MCF 10A (cell line): ENCODE results near the gene RPH3AL. TPM values are rescaled to one million over a fixed set of nuclear protein-coding genes. Genes with fewer than 3 reads are reported as not detected.

Experiments used
- BruUV-seq: library from RNA; stranded (reverse); fragments of 400-500 nt; replicated peaks from 2 replicates; lab custom pipeline; 2021; lab: Mats Ljungman, UMichigan
- CTCF ChIA-PET: fragments of 300-600 bp; sonication (Branson Sonifier 250); formaldehyde crosslinking; extraction: SDS; loops from one replicate; lab custom pipeline; 2021; ENCODE audit warnings: antibody characterized with exemption, inconsistent platforms; lab: Yijun Ruan, JAX
- POLR2A ChIA-PET: fragments of 300-600, 350-650 bp; sonication (Branson Sonifier 250); formaldehyde crosslinking; extraction: SDS; loops from one replicate; lab custom pipeline; 2020; ENCODE audit warnings: antibody characterized with exemption, inconsistent platforms; lab: Yijun Ruan, JAX
- DNase-seq: peaks from one replicate; pipeline ENCODE4 v3.0.0-alpha.2; 2018; ENCODE audit not compliant: unreplicated experiment
- H3K27ac Mint-ChIP-seq: one replicate; pipeline ENCODE4 v1.8.0; 2022; ENCODE audit warnings: mild to moderate bottlenecking, low read depth, mixed read lengths; ENCODE audit not compliant: unreplicated experiment
- H3K27me3 Mint-ChIP-seq: one replicate; pipeline ENCODE4 v1.8.0; 2022; ENCODE audit warnings: mixed read lengths; ENCODE audit not compliant: insufficient read depth, unreplicated experiment
- H3K36me3 Mint-ChIP-seq: one replicate; pipeline ENCODE4 v1.8.0; 2022; ENCODE audit warnings: mild to moderate bottlenecking, moderate library complexity, mixed read lengths; ENCODE audit not compliant: insufficient read depth, unreplicated experiment
- H3K4me1 Mint-ChIP-seq: one replicate; pipeline ENCODE4 v1.8.0; 2022; ENCODE audit warnings: mixed read lengths; ENCODE audit not compliant: insufficient read depth, unreplicated experiment
- H3K4me3 Mint-ChIP-seq: one replicate; pipeline ENCODE4 v1.8.0; 2022; ENCODE audit warnings: mild to moderate bottlenecking, moderate library complexity, mixed read lengths; ENCODE audit not compliant: unreplicated experiment
- H3K9me3 Mint-ChIP-seq: one replicate; pipeline ENCODE4 v1.8.0; 2022; ENCODE audit warnings: mixed read lengths; ENCODE audit not compliant: unreplicated experiment
- CTCF ChIP-seq: fragments of 200-600 bp; IDR thresholded peaks from one replicate; pipeline ENCODE4 v1.8.0; 2022; ENCODE audit warnings: antibody characterized with exemption, mild to moderate bottlenecking; ENCODE audit not compliant: unreplicated experiment
- intact Hi-C: fragments of 100-400 bp; cut with micrococcal nuclease; formaldehyde crosslinking; loops from 2 replicates; pipeline ENCODE4 v1.14.1; 2022
- total RNA-seq: library from RNA; stranded (reverse); gene quantifications from 2 replicates; pipeline ENCODE4 v1.2.3, GENCODE V29; 2022

RPH3AL gene
- total RNA-seq, 1 experiment from 2014 or later: 0.89 TPM

DNA sequence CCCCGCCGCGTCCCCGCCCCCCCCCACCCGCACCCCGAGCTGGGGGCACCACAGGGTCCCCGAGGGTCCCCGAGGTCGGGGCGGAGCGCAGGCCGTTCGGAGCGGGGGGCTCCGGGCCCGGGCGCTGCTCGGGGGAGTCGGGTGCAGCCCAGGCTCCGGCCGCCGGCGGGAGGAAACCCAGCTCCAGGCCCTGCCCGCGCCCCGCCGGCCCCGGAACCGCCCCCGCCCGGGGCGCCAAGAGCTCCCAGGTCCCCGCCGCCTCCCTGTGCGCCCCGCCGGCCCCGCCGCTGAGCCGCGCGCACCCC, 33.2 kb upstream of the RPH3AL start:
- DNase-seq: no peak
- no TSS peak for BruUV-seq
- intact Hi-C loops: loop anchor here (2.0 kb wide), 1 partner anchor 243 kb away; no protein-coding TSS in a partner anchor
- no peak overlapping the region for H3K27ac Mint-ChIP-seq
- H3K4me3 Mint-ChIP-seq: peak overlapping the region; percentile 64
- ChIA-PET CTCF (interaction anchor here (0.6 to 2.0 kb wide), 7 partner anchors 9 to 241 kb away, joined by 3 to 15 read pairs (median 5); no protein-coding TSS in a partner anchor), POLR2A (no interaction called here)
- no peaks in the 10 kb centered on the region for H3K9me3 Mint-ChIP-seq
- peaks cover 6% of the 10 kb centered on the region for H3K36me3 Mint-ChIP-seq
- peaks cover 12% of the 10 kb centered on the region for H3K27me3 Mint-ChIP-seq
- no peaks in the 10 kb centered on the region for H3K4me1 Mint-ChIP-seq
- no peak for TF ChIP-seq CTCF

- no peaks in the 10 kb centered on the region for H3K4me1 Mint-ChIP-seq
- peaks cover 6% of the 10 kb centered on the region for H3K36me3 Mint-ChIP-seq
- TF ChIP-seq CTCF: no peak
- intact Hi-C loops: no loop called here
- ChIA-PET CTCF (interaction anchor here (0.6 to 2.0 kb wide), 7 partner anchors 8 to 240 kb away, joined by 3 to 15 read pairs (median 5); no protein-coding TSS in a partner anchor), POLR2A (no interaction called here)
- no TSS peak for BruUV-seq
- DNase-seq: peak; percentile 25
- peak overlapping the region; percentile 46 for H3K4me3 Mint-ChIP-seq
- H3K9me3 Mint-ChIP-seq: no peaks in the 10 kb centered on the region
- H3K27ac Mint-ChIP-seq: no peak overlapping the region
- peaks cover 12% of the 10 kb centered on the region for H3K27me3 Mint-ChIP-seq
These were observed 32.7 kb upstream of the RPH3AL start for GRCh38 chr17:385178-385835.

- BruUV-seq: no TSS peak
- Mint-ChIP-seq H3K4me3 (peak overlapping the region; percentile 57), H3K36me3 (peaks cover 6% of the 10 kb centered on the region), H3K9me3 (no peaks in the 10 kb centered on the region), H3K4me1 (no peaks in the 10 kb centered on the region), H3K27ac (no peak overlapping the region), H3K27me3 (peaks cover 12% of the 10 kb centered on the region)
- DNase-seq: no peak
- CTCF ChIA-PET: interaction anchor here (1.6 kb wide), 1 partner anchor 221 kb away, joined by 5 read pairs; no protein-coding TSS in a partner anchor
- POLR2A ChIA-PET: no interaction called here
- intact Hi-C loops: no loop called here
- TF ChIP-seq CTCF: no peak
These were observed 32.1 kb upstream of the RPH3AL start for GRCh38 chr17:384622-385177.

DNA sequence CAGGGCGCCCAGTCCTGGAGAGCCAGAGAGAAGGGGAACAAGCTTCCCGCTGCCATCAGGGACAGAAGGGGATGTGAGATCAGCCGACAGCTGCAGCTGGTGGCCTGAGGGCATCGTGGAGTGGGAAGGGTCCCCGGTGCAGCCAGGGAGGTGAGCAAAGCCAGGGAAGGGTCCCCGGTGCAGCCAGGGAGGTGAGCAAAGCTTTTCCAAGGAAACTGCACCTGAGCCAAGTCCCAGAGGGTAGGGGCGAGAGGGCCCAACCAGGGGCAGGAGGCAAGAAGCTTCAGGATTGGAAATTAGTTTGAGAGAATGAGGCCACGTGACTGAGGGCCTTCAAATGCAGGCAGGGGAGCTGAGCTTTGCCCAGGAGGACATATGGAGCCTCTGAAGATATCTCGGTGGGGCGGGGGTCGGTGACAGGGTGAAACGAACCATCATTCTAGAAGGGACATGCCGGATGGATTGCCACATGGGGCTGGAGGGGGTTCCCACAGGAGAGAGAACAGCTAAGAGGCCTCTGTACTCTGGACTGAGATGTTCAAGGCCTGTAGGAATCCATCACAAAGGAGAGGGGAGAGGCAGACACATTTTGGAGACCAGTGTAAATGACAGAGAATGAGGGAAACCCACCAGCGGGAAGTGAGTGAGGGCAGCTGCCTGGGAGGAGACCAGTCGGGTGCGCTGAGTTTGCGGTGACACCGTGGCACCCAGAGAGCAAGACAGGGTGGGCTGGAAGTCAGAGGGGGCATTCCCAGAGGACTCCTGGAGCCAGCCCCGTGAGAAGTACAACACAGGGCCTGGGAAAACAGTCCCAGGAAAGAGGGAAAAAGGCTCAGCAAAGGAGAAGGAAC, 31.4 kb upstream of the RPH3AL start:
- H3K4me1 Mint-ChIP-seq: no peaks in the 10 kb centered on the region
- ChIA-PET POLR2A (interaction anchor here (0.5 kb wide), 1 partner anchor 21 kb away, joined by 3 read pairs; no protein-coding TSS in a partner anchor), CTCF (interaction anchor here (0.6 to 1.6 kb wide), 4 partner anchors 108 to 375 kb away, joined by 3 to 5 read pairs (median 4); no protein-coding TSS in a partner anchor)
- no peaks in the 10 kb centered on the region for H3K9me3 Mint-ChIP-seq
- no peak overlapping the region for H3K27ac Mint-ChIP-seq
- H3K36me3 Mint-ChIP-seq: peaks cover 6% of the 10 kb centered on the region
- intact Hi-C loops: no loop called here
- peak overlapping the region; percentile 57 for H3K4me3 Mint-ChIP-seq
- no TSS peak for BruUV-seq
- peaks cover 12% of the 10 kb centered on the region for H3K27me3 Mint-ChIP-seq
- no peak for TF ChIP-seq CTCF
- DNase-seq: no peak
